Stomach smooth muscle (tissue), 2 donors: ENCODE data around the gene ERVK3-1.

Experiments used
- H3K27ac ChIP-seq: one replicate; pipeline ENCODE4 v1.7.0; 2013; ENCODE audit warnings: mild to moderate bottlenecking, low read length, inconsistent platforms
- H3K27me3 ChIP-seq, 2 donors: one replicate each; pipeline ENCODE4 v1.7.0; 2013; ENCODE audit warnings: low read length in 2 of 2; ENCODE audit not compliant: insufficient read depth in 2 of 2, control insufficient read depth in 1 of 2
- H3K36me3 ChIP-seq, 2 donors: one replicate each; pipeline ENCODE4 v1.7.0; 2013; ENCODE audit warnings: low read length in 2 of 2; ENCODE audit not compliant: control insufficient read depth in 2 of 2, insufficient read depth in 2 of 2
- H3K4me1 ChIP-seq: one replicate; pipeline ENCODE4 v1.7.0; 2013; ENCODE audit warnings: low read length; ENCODE audit not compliant: control insufficient read depth, insufficient read depth
- H3K4me3 ChIP-seq, 2 donors: one replicate each; pipeline ENCODE4 v1.7.0; 2013; ENCODE audit warnings: low read length in 2 of 2
- H3K9ac ChIP-seq, 2 donors: one replicate each; pipeline ENCODE4 v1.7.0; 2013; ENCODE audit warnings: low read length in 2 of 2, mild to moderate bottlenecking in 1 of 2
- H3K9me3 ChIP-seq, 2 donors: one replicate each; pipeline ENCODE4 v1.7.0; 2013; ENCODE audit warnings: low read length in 2 of 2; ENCODE audit not compliant: control insufficient read depth in 2 of 2
- donor health status: healthy.
- donor health status: Pancreatic carcinoma.

ERVK3-1 gene

DNA sequence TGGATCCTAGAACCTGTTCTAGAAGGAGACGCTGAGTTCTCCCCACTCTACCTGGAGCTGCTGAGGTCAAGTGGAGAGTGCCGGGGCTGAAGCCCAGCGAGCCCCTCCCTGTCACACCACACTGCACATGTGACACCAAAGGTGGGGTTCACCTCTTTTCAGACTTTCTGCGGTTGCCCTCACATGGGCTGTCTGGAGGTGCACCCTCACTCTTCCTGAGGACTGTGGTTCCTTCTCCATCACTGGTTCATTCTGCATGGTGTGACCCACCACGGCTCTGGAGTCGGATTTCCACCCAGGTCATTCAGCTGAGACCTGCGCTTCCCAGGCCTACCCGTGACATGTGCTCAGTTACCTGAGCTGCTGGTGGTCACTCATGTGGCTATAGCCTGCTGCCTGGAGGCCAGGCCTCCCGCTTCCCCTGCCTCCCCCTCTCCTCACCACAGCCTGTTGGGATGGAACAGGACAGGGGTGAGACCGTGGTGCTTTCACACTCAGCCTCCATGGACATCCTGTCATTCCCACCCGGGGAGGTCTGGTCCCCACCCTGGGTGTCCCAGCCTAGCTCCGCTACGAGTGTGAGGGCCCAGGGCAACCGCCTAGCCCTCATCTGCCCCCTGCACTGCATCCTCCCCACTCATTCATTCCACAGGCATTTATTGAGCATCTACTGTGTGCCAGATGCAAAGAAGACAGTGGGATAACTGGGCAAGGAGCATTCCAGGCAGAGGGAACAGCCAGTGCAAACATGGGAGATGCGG, 48.7 kb downstream of the ERVK3-1 start:
- Histone ChIP-seq H3K27me3 (peaks cover 54 to 75% of the 10 kb centered on the region in 2 donors), H3K9ac (no peak overlapping the region), H3K4me1 (peaks cover 16% of the 10 kb centered on the region), H3K4me3 (no peak overlapping the region), H3K27ac (no peak overlapping the region), H3K9me3 (no peaks in the 10 kb centered on the region), H3K36me3 (no peaks in the 10 kb centered on the region)

DNA sequence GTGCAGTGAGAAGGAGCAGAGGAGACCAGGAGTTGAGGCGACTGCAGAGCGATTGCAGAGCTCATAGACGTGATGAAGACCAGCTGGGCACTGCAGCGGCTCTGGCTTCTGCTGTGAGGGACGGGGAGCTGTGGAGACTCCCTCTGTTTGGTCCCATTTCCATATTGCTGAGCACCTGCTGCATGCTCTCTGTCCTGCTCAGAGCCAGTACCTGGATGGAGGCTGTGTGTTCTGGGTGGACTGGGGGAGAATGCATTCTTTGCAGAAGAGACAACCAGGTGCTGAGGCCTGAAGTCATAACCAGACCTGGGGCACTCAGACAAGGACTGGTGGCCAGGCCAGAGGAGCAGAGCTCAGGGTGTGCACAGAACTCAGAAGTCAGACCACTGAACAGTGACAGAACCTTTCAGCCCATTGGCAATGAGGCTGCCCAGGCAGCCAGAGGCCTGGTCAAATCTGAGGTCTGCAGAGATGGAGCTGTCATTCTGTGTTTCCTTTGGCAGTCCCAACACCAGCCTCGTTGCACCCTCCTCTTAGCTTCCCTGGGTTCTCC, 49.4 kb downstream of the ERVK3-1 start:
- Histone ChIP-seq H3K9ac (no peak overlapping the region), H3K36me3 (no peaks in the 10 kb centered on the region), H3K9me3 (no peaks in the 10 kb centered on the region), H3K27ac (no peak overlapping the region), H3K4me3 (no peak overlapping the region), H3K27me3 (peaks cover 52 to 75% of the 10 kb centered on the region in 2 donors), H3K4me1 (peaks cover 16% of the 10 kb centered on the region)

DNA sequence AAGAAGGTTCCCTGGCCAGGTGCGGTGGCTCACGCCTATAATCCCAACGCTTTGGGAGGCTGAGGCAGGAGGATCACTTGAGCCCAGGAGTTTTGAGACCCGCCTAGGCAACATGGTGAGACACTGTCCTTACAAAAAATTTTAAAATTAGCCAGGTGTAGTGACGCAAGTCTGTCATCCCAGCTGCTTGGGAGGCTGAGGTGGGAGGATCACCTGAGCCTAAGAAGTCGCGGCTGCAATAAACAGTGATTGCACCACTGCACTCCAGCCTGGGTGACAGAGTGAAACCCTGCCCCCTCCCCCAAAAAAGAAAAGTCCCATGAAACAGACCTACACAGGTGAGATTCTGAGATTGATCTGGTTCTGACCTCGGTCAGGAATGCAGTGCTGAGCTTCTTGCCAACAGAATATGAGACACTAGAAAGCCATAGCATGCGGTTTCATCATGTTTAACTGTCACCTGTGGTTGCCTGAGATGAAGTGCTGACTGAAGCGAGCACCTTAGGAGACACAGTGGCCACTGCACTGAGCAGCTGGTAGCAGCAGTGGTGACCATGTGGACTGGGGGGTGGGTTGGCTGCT, 50.1 kb downstream of the ERVK3-1 start:
- Histone ChIP-seq H3K27me3 (peaks cover 49 to 67% of the 10 kb centered on the region in 2 donors), H3K4me1 (peaks cover 11% of the 10 kb centered on the region), H3K9ac (no peak overlapping the region), H3K36me3 (no peaks in the 10 kb centered on the region), H3K4me3 (no peak overlapping the region), H3K9me3 (no peaks in the 10 kb centered on the region), H3K27ac (no peak overlapping the region)

DNA sequence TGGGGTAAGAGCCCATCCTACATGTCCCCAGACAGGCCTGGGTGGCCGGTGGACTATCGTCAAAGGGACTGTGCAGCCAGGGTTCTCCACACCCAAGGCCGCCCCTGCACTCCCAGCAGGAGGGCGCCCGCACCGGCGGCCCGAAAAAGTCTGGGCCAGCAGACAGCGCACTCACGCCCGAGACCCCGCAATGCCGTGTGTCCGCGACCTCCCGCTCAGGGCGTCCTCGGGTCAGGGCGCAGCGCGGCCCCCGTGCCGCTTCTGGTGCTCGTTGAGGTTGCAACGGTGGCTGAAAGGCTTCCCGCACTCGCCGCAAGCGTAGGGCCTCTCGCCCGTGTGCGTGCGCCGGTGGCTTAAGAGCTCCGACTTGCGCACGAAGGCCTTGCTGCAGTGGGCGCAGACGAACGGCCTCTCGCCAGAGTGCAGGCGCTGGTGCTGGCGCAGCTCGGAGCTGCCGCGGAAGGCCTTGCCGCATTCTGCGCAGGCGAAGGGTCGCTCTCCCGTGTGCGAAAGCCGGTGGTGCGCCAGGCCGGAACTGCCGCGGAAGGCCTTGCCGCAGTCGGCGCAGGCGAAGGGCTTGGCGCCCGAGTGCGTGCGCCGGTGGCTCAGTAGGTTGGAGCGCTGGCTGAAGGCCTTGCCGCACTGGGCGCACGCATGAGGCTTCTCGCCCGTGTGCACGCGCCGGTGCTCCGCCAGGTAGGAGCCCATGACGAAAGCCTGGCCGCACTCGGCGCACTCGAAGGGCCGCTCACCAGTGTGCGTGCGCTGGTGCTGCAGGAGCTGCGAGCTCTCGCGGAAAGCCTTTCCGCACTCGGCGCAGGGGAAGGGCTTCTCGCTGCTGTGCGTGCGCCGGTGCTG, 51.0 kb downstream of the ERVK3-1 start:
- no peaks in the 10 kb centered on the region for H3K36me3 ChIP-seq
- H3K4me3 ChIP-seq, result peak overlapping the region; percentile 31 to 55
- no peak overlapping the region for H3K9ac ChIP-seq
- H3K27ac ChIP-seq, result no peak overlapping the region
- peaks cover 8% of the 10 kb centered on the region for H3K4me1 ChIP-seq
- H3K9me3 ChIP-seq, result no peaks in the 10 kb centered on the region
- H3K27me3 ChIP-seq, result peaks cover 41 to 59% of the 10 kb centered on the region in 2 donors

DNA sequence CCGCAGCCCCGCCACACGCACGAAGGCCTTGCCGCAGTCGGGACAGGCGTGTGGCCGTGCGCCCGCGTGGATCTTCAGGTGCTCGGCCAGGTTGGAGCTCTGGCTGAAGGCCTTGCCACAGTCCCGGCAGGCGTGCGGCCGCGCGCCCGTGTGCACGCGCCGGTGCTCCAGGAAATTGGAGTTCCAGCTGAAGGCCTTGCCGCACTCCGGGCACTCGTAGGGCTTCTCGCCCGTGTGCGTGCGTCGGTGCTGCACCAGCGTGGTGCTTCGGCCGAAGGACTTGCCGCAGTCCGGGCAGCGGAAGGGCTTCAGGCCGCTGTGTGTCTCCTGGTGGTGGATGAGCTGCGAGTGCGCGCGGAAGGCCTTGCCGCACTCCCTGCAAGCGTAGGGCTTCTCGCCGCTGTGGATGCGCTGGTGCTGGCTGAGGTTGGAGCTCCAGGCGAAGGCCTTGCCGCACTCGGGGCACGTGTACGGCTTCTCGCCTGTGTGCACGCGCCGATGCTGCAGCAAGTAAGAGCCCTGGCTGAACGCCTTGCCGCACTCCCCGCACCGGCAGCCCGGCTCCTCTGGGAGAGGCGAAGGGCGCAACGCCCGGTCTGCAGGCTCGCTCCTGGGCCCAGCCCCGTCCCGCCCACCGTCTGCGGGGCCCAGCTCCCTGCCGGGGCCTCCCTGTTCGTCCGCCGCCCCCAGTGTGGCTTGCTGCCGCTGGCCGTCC, 51.7 kb downstream of the ERVK3-1 start:
- H3K9ac ChIP-seq, result no peak overlapping the region
- no peaks in the 10 kb centered on the region for H3K9me3 ChIP-seq
- no peaks in the 10 kb centered on the region for H3K36me3 ChIP-seq
- H3K27ac ChIP-seq, result no peak overlapping the region
- peaks cover 11% of the 10 kb centered on the region for H3K4me1 ChIP-seq
- H3K4me3 ChIP-seq, result peak overlapping the region; percentile 31 to 55
- peaks cover 37 to 53% of the 10 kb centered on the region in 2 donors for H3K27me3 ChIP-seq

DNA sequence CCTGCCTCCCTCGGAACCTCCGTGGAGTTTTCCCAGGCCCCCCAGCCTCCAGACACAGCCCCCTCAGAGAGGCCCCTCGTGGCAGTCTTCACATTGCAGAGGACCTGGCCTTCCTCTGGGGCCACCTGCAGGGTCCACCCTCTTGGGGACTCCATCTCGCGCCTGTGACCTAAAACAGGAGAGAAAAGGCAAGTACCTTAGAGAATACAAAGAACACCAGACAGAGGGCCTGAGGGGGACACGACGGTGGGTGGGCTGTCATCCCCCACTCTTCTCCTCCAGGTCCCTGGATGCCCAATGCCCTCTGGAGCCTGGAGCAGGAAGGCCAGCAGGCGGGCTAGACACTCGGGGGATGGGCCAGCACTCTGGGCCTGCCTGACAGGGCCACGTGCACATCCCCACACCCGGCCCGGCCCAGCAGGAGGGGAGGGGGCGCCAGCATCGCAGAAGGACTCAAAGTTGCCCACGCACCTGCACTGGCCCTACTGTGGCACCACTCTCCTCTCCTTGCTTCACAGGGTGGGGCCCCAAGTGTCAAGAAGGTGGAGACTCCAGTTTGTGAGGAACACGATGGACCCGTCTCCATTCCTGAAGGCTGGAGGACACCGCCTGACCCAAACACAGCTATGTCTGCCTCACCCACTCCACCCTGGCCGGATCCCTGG, 52.4 kb downstream of the ERVK3-1 start:
- Histone ChIP-seq H3K4me3 (no peak overlapping the region), H3K27ac (no peak overlapping the region), H3K36me3 (no peaks in the 10 kb centered on the region), H3K27me3 (peaks cover 30 to 46% of the 10 kb centered on the region in 2 donors), H3K9ac (no peak overlapping the region), H3K9me3 (no peaks in the 10 kb centered on the region), H3K4me1 (peaks cover 13% of the 10 kb centered on the region)

DNA sequence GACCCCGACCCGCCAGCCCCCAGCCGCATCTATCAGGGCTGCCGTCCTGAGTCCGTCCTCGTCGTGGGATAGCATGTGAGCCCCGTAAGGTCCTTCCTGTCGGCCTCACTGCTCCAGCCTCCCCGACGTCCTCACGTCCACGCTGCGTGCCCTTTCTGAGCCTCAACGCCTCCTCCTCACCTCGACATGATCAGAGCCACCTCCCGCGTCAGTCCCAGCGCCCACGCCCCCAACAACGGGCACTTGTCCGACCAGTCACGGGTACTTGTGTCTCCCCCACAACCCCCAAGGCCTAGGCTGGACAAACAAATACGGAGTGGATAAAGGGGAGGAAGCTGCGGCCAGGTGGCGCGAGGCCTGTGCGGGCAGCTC, 56.7 kb downstream of the ERVK3-1 start:
- Histone ChIP-seq H3K4me1 (peaks cover 8% of the 10 kb centered on the region), H3K9me3 (no peaks in the 10 kb centered on the region), H3K9ac (peak overlapping the region; percentile 97 to 98), H3K27me3 (peaks cover 0 to 10% of the 10 kb centered on the region in 2 donors), H3K36me3 (no peaks in the 10 kb centered on the region), H3K4me3 (peak overlapping the region; percentile 83 to 95), H3K27ac (peak overlapping the region; percentile 98)

DNA sequence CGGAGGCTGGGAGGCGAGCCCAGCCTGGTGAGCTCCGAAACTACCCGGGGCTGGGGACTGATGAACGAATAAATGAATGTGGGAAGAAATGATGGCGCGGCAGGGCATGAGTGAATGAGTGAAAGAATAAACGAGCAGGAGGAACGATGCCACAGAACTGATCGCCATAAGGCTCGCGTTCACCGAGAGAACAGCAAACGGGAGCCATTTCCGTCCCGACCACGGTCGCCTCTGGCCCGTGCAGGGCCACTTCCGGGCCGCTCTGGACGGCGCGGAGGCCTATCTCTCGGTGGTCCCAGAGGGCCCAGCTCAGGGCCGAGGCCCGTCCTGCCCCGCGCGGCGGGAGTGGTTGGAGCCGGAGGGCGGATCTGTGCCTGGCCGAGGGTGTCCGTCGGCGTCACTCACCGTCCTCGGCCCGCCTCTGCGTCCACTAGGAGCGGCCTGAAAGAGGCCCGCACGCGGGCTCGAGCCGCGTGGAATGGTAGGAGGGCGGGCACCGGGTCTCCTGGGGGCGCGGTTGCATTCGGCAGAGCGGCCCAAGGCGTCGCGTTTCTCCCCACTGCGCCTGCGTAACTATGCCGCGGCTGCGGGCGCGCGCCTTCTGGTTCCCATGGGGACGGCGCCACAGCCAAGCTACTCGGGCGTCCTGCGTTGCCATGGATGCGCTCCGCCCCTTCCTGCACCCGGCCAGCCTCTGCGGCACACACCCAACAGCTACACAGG, 57.3 kb downstream of the ERVK3-1 start, which contains the start of gene ZNF497:
Gene ZNF497 (minus strand): TSS at position 480 of the 723 bp plus-strand sequence. CDS start 5,116 bp downstream, outside the sequence.
- Histone ChIP-seq H3K27me3 (peaks cover 3 to 6% of the 10 kb centered on the region in 2 donors), H3K36me3 (no peaks in the 10 kb centered on the region), H3K27ac (peak within 1 kb of the TSS; percentile 98), H3K9ac (peak within 1 kb of the TSS; percentile 97 to 98), H3K4me1 (peaks cover 6% of the 10 kb centered on the region), H3K9me3 (no peaks in the 10 kb centered on the region), H3K4me3 (peak within 1 kb of the TSS; percentile 83 to 95)

DNA sequence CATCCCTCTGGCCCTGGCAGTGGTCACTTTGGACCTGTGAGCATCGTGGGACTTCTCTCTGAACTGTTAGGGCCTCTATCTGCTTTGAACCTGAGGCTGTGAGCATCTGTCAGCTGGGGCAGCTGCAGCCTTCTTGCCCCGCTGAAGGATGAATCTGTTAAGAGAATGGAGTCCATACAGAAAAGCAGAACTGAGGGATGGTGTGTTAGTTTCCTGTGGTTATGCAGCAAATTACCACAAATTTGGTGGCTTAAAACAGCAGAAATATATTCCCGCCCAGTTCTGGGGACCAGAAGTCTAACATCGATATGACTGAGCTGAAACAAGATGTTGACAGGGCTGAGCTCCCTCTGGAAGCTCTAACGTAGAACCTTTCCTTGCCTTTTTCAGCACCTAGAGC, 59.0 kb downstream of the ERVK3-1 start:
- Histone ChIP-seq H3K36me3 (no peaks in the 10 kb centered on the region), H3K4me3 (no peak overlapping the region), H3K9ac (no peak overlapping the region), H3K27me3 (peaks cover 3 to 6% of the 10 kb centered on the region in 2 donors), H3K27ac (no peak overlapping the region), H3K9me3 (no peaks in the 10 kb centered on the region), H3K4me1 (peaks cover 6% of the 10 kb centered on the region)
